Fibroblast of lung (primary cell): ENCODE data around the gene NKPD1. TPM values are rescaled to one million over a fixed set of nuclear protein-coding genes. Genes with fewer than 3 reads are reported as not detected.
A peak's percentile ranks its signal among the peaks of the same experiment; 100 is the strongest.

Experiments
- DNase-seq, 2 donors: peaks; one replicate each; pipeline versions ENCODE4 v3.0.0 to v3.0.0-alpha.2; 2010; ENCODE audit warnings: low read depth in 2 of 2
- H2AFZ ChIP-seq: 2 replicates; pipeline ENCODE4 v1.5.1; 2012; ENCODE audit warnings: low read length, control low read depth, inconsistent platforms
- H3K27ac ChIP-seq: 2 replicates; pipeline ENCODE4 v1.5.1; 2011; ENCODE audit warnings: low read length, control low read depth; ENCODE audit not compliant: insufficient read depth
- H3K27me3 ChIP-seq: 2 replicates; pipeline ENCODE4 v1.5.1; 2011; ENCODE audit warnings: mild to moderate bottlenecking, low read length; ENCODE audit not compliant: control insufficient read depth, insufficient read depth
- H3K36me3 ChIP-seq: 2 replicates; pipeline ENCODE4 v1.5.1; 2011; ENCODE audit warnings: low read length; ENCODE audit not compliant: control insufficient read depth, insufficient read depth
- H3K4me1 ChIP-seq: 2 replicates; pipeline ENCODE4 v1.5.1; 2011; ENCODE audit warnings: low read length; ENCODE audit not compliant: control insufficient read depth, insufficient read depth; ENCODE audit errors: extremely low read depth
- H3K4me2 ChIP-seq: 2 replicates; pipeline ENCODE4 v1.5.1; 2011; ENCODE audit warnings: low read length, control low read depth; ENCODE audit not compliant: insufficient read depth; ENCODE audit errors: extremely low read depth
- H3K4me3 ChIP-seq, 4 experiments: fragments of 200-600 bp in 1 of 4; sonication (generic) in 1 of 4; replicated peaks in 1 of 4; 2 replicates each; pipeline ENCODE4 v1.5.1; 2011 to 2016; ENCODE audit warnings: low read length in 4 of 4, low read depth in 3 of 4, mild to moderate bottlenecking in 3 of 4, control low read depth in 2 of 4, inconsistent platforms in 1 of 4, mixed read lengths in 1 of 4; ENCODE audit not compliant: insufficient read depth in 1 of 4; ENCODE audit errors: control extremely low read depth in 1 of 4
- H3K79me2 ChIP-seq: 2 replicates; pipeline ENCODE4 v1.5.1; 2012; ENCODE audit warnings: mild to moderate bottlenecking, low read length, inconsistent platforms; ENCODE audit not compliant: control insufficient read depth, insufficient read depth
- H3K9ac ChIP-seq: 2 replicates; pipeline ENCODE4 v1.5.1; 2011; ENCODE audit warnings: mild to moderate bottlenecking, low read length, control low read depth; ENCODE audit not compliant: insufficient read depth
- H3K9me3 ChIP-seq: 2 replicates; pipeline ENCODE4 v1.5.1; 2012; ENCODE audit warnings: low read depth, low read length; ENCODE audit not compliant: control insufficient read depth, insufficient read depth
- H4K20me1 ChIP-seq: 2 replicates; pipeline ENCODE4 v1.5.1; 2011; ENCODE audit warnings: low read length; ENCODE audit not compliant: control insufficient read depth, insufficient read depth; ENCODE audit errors: extremely low read depth
- CTCF ChIP-seq, 2 donors: IDR thresholded peaks in 1 of 2; conservative IDR thresholded peaks in 1 of 2; 1 replicate in 1 of 2; 2 replicates in 1 of 2; pipeline ENCODE4 v1.5.1; 2011 to 2012; ENCODE audit warnings: low read length in 2 of 2, control low read depth in 1 of 2, inconsistent platforms in 1 of 2, low read depth in 1 of 2, mild to moderate bottlenecking in 1 of 2
- EZH2 ChIP-seq: IDR thresholded peaks from 2 replicates; pipeline ENCODE4 v1.5.1; 2012; ENCODE audit warnings: low read length, control low read depth, mild to moderate bottlenecking; ENCODE audit errors: missing control alignments
- polyA plus RNA-seq, 2 donors: library from polyadenylated mRNA; depleted of rRNA in 1 of 2; stranded (reverse) in 1 of 2; unstranded in 1 of 2; fragments of >200 nt; gene quantifications; 2 replicates each; pipeline ENCODE4 v1.2.1, GENCODE V29; 2011 to 2012; ENCODE audit warnings: missing spikeins in 1 of 2
- total RNA-seq: library from RNA; depleted of rRNA; stranded (reverse); fragments of >200 nt; gene quantifications from 2 replicates; pipeline ENCODE4 v1.2.1, GENCODE V29; 2014

NKPD1 gene
- total and polyA plus RNA-seq, 2 donors (not counting 1 experiment from before 2014, with no cell fraction given) = 0.17 TPM; not detected in 1

- H3K9me3 ChIP-seq = no peaks in the 10 kb centered on the region
- H3K79me2 ChIP-seq = no peaks in the 10 kb centered on the region
- no peaks in the 10 kb centered on the region for H3K27me3 ChIP-seq
- no peak overlapping the region for H3K4me2 ChIP-seq
- H3K4me1 ChIP-seq = no peaks in the 10 kb centered on the region
- DNase-seq = no peak
- no peak overlapping the region for H3K27ac ChIP-seq
- H3K9ac ChIP-seq = no peak overlapping the region
- H3K4me3 ChIP-seq = no peak overlapping the region
- no peaks in the 10 kb centered on the region for H4K20me1 ChIP-seq
- H3K36me3 ChIP-seq = no peaks in the 10 kb centered on the region
- no peak overlapping the region for H2AFZ ChIP-seq
- TF ChIP-seq EZH2 (no peak), CTCF (conservative IDR thresholded peaks at IDR 0.05 in 1 of 2, IDR thresholded peaks at IDR 0.05 in 1 of 2; ENCODE audit: low read depth in 1 of 2, low read length in 2 of 2) (no peak)
Observed at GRCh38 chr19:45202637-45203036, 41.9 kb upstream of the NKPD1 start.

GRCh38 chr19:45200568-45200967 lies 39.8 kb upstream of the NKPD1 start:
- Histone ChIP-seq H3K4me2 (no peak overlapping the region), H3K79me2 (no peaks in the 10 kb centered on the region), H3K27ac (no peak overlapping the region), H3K4me1 (peaks cover 2% of the 10 kb centered on the region), H3K27me3 (no peaks in the 10 kb centered on the region), H4K20me1 (no peaks in the 10 kb centered on the region), H3K9me3 (no peaks in the 10 kb centered on the region), H3K4me3 (no peak overlapping the region), H3K36me3 (no peaks in the 10 kb centered on the region), H2AFZ (no peak overlapping the region), H3K9ac (no peak overlapping the region)
- TF ChIP-seq CTCF (conservative IDR thresholded peaks at IDR 0.05 in 1 of 2, IDR thresholded peaks at IDR 0.05 in 1 of 2; ENCODE audit: low read depth in 1 of 2, low read length in 2 of 2) (peak; percentile 31 to 35), EZH2 (no peak)
- DNase-seq = peak; percentile 30 to 56

DNA sequence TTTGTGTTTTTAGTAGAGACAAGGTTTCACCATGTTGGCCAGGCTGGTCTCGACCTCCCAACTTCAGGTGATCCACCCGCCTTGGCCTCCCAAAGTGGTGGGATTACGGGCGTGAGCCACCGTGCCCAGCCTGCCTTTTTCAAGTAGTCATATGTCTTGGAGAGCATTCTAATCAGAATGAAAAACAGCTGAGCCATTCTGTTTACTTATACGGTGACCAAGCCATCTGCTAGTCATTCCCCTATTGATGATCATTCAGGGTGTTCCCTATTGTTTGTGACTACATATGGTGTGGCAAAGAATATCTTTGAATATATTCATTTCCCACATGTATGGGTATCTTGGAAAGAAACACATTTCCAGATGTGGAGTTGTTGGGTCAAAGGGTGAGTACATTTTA lies 35.0 kb upstream of the NKPD1 start:
- peak overlapping the region; percentile 27 for H3K27ac ChIP-seq
- DNase-seq = peak in 1 of 2 donors; percentile 43

More for the DNA sequence above, 35.0 kb upstream of the NKPD1 start:
- TF ChIP-seq EZH2 (no peak), CTCF (conservative IDR thresholded peaks at IDR 0.05 in 1 of 2, IDR thresholded peaks at IDR 0.05 in 1 of 2; ENCODE audit: low read depth in 1 of 2, low read length in 2 of 2) (no peak)
- Histone ChIP-seq H3K27me3 (no peaks in the 10 kb centered on the region), H3K9ac (no peak overlapping the region), H3K4me2 (peak overlapping the region; percentile 13), H3K4me3 (no peak overlapping the region), H3K9me3 (no peaks in the 10 kb centered on the region), H3K36me3 (no peaks in the 10 kb centered on the region), H3K79me2 (no peaks in the 10 kb centered on the region), H4K20me1 (no peaks in the 10 kb centered on the region), H3K4me1 (peaks cover 2% of the 10 kb centered on the region), H2AFZ (no peak overlapping the region)
